Measurements from ENCODE around the gene ANKAR. TPM values are rescaled to one million over a fixed set of nuclear protein-coding genes. Genes with fewer than 3 reads are reported as not detected.

ANKAR gene
- total RNA-seq, 1 experiment from 2014 or later = 0.84 TPM

DNA sequence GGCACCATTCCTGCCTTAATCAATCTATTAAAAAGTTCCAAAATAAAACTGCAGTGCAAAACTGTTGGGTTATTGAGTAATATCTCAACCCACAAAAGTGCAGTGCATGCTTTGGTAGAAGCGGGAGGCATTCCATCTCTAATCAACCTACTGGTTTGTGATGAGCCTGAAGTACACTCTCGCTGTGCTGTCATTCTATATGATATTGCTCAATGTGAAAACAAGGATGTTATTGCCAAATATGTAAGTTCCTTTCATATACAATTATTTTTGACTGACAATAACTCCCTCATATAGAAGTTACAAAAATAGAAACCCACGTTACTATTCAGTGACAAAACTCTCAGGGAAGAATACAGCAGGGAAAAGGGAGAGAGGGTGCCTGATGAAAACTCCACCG lies 45.1 kb downstream of the ANKAR start:
- no peaks in the 10 kb centered on the region for H3K9me3 ChIP-seq (ENCODE audit: control insufficient read depth in 1 of 2, insufficient read depth in 1 of 2, low read depth in 1 of 2, low read length in 2 of 2)
- CTCF ChIA-PET = no interaction called here
- TF ChIP-seq SP1 (IDR thresholded peaks at IDR 0.05; ENCODE audit: low read depth) (no peak), ELF1 (IDR thresholded peaks at IDR 0.05; ENCODE audit: borderline replicate concordance, low read depth) (no peak), ZFX (IDR thresholded peaks at IDR 0.05) (no peak), POLR2A (IDR thresholded peaks at IDR 0.05; ENCODE audit: borderline replicate concordance, extremely low read depth, insufficient read depth, insufficient read length) (no peak), EZH2 (IDR thresholded peaks at IDR 0.05) (no peak), YY1 (IDR thresholded peaks at IDR 0.05; ENCODE audit: extremely low read depth, insufficient replicate concordance, low read depth, low read length) (no peak), MAX (IDR thresholded peaks at IDR 0.05) (no peak), EGR1 (IDR thresholded peaks at IDR 0.05; ENCODE audit: low read depth) (no peak), JUND (IDR thresholded peaks at IDR 0.05) (no peak), ZNF274 (IDR thresholded peaks at IDR 0.05; ENCODE audit: low read depth, low read length) (no peak), REST (IDR thresholded peaks at IDR 0.05; ENCODE audit: low read depth) (no peak), CTCF (IDR thresholded peaks at IDR 0.05 in 2 of 3, conservative IDR thresholded peaks at IDR 0.05 in 1 of 3; ENCODE audit: borderline replicate concordance in 1 of 3, insufficient read depth in 1 of 3, low read depth in 2 of 3, low read length in 2 of 3) (no peak), FOSL1 (IDR thresholded peaks at IDR 0.05; ENCODE audit: low read depth) (no peak), RAD21 (IDR thresholded peaks at IDR 0.05; ENCODE audit: low read depth) (no peak), POLR2AphosphoS5 (IDR thresholded peaks at IDR 0.05; ENCODE audit: low read depth, low read length) (no peak), SRF (IDR thresholded peaks at IDR 0.05; ENCODE audit: low read depth) (no peak)
- TF ChIP-seq, protein P1, sequence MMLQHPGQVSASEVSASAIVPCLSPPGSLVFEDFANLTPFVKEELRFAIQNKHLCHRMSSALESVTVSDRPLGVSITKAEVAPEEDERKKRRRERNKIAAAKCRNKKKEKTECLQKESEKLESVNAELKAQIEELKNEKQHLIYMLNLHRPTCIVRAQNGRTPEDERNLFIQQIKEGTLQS (IDR thresholded peaks at IDR 0.05) = no peak
- TF ChIP-seq, protein P2, sequence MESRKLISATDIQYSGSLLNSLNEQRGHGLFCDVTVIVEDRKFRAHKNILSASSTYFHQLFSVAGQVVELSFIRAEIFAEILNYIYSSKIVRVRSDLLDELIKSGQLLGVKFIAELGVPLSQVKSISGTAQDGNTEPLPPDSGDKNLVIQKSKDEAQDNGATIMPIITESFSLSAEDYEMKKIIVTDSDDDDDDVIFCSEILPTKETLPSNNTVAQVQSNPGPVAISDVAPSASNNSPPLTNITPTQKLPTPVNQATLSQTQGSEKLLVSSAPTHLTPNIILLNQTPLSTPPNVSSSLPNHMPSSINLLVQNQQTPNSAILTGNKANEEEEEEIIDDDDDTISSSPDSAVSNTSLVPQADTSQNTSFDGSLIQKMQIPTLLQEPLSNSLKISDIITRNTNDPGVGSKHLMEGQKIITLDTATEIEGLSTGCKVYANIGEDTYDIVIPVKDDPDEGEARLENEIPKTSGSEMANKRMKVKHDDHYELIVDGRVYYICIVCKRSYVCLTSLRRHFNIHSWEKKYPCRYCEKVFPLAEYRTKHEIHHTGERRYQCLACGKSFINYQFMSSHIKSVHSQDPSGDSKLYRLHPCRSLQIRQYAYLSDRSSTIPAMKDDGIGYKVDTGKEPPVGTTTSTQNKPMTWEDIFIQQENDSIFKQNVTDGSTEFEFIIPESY (IDR thresholded peaks at IDR 0.05; ENCODE audit: extremely low read depth, insufficient replicate concordance, low read length) = no peak

More for the DNA sequence above, 45.1 kb downstream of the ANKAR start:
- intact Hi-C loops (cut with micrococcal nuclease) = no loop called here
- no peaks in the 10 kb centered on the region for H4K20me1 ChIP-seq (ENCODE audit: insufficient read depth)
- POLR2A ChIA-PET = no interaction called here
- no peak overlapping the region for H3K27ac ChIP-seq (ENCODE audit: low read depth, low read length)
- no peak overlapping the region for H3K4me3 ChIP-seq (replicated peaks in 1 of 2; ENCODE audit: low read depth in 1 of 2, low read length in 2 of 2)
- H3K79me2 ChIP-seq (ENCODE audit: insufficient read depth, low read length) = no peaks in the 10 kb centered on the region
- H3K27me3 ChIP-seq (ENCODE audit: insufficient read depth, low read length) = no peaks in the 10 kb centered on the region
- H3K4me2 ChIP-seq (ENCODE audit: low read length) = no peak overlapping the region
- H3K36me3 ChIP-seq (ENCODE audit: control insufficient read depth in 1 of 2, insufficient read depth in 2 of 2, low read length in 2 of 2) = no peaks in the 10 kb centered on the region
- H2AFZ ChIP-seq (ENCODE audit: low read depth, low read length, poor library complexity, severe bottlenecking) = no peak overlapping the region
- BruUV-seq (replicated peaks) = no TSS peak
- no peak for ATAC-seq
- H3K9me2 ChIP-seq (ENCODE audit: insufficient read depth) = no peaks in the 10 kb centered on the region
- RAD21 ChIA-PET (ENCODE audit: low non-redundant PET in 1 of 2, low total read pairs in 2 of 2, uncharacterized antibody in 2 of 2, unreplicated experiment in 2 of 2) = no interaction called here
- no peaks in the 10 kb centered on the region for H3K4me1 ChIP-seq (ENCODE audit: control insufficient read depth in 1 of 2, insufficient read depth in 2 of 2, low read length in 2 of 2)
- no peak for DNase-seq (ENCODE audit: low read depth, low spot score)
- H3K9ac ChIP-seq (ENCODE audit: low read length) = no peak overlapping the region
